Measurements from ENCODE around the gene ACO2. TPM values are rescaled to one million over a fixed set of nuclear protein-coding genes. Genes with fewer than 3 reads are reported as not detected.

Gene ACO2
- total and polyA plus RNA-seq, 2 of the 13 experiments (the other 11 are each of a cell fraction or from before 2014, with no cell fraction given), result 19.2 to 45.6 TPM

- TF ChIP-seq ZBTB40 (IDR thresholded peaks at IDR 0.05), result no peak
- no peak for TF ChIP-seq ZBTB40 (CRISPR knock-in tag; IDR thresholded peaks at IDR 0.05)
- TF ChIP-seq JUNB (CRISPR knock-in tag; IDR thresholded peaks at IDR 0.05; ENCODE audit: borderline replicate concordance), result no peak
- peak; percentile 72 for TF ChIP-seq ZBTB33 (CRISPR knock-in tag; IDR thresholded peaks at IDR 0.05)
- no peak for TF ChIP-seq NR2F1 (CRISPR knock-in tag; IDR thresholded peaks at IDR 0.05)
- TF ChIP-seq SALL2 (CRISPR knock-in tag; IDR thresholded peaks at IDR 0.05), result peak; percentile 64; the same call in 1 of the 2 replicates
- TF ChIP-seq ZNF296 (CRISPR knock-in tag; conservative IDR thresholded peaks at IDR 0.05), result no peak
- TF ChIP-seq PAX8 (CRISPR knock-in tag; IDR thresholded peaks at IDR 0.05; ENCODE audit: borderline replicate concordance), result no peak
- TF ChIP-seq CCDC6 (CRISPR knock-in tag; IDR thresholded peaks at IDR 0.05), result 0 out of 2 replicates have a peak, but pooled peaks have one; percentile 39
- no peak for TF ChIP-seq ZNF546 (CRISPR knock-in tag; conservative IDR thresholded peaks at IDR 0.05)
- peak; percentile 72 for TF ChIP-seq TARDBP (CRISPR knock-in tag; IDR thresholded peaks at IDR 0.05)
- no peak for TF ChIP-seq CSRNP1 (CRISPR knock-in tag; IDR thresholded peaks at IDR 0.05)
- no peak for TF ChIP-seq PLSCR1 (CRISPR knock-in tag; IDR thresholded peaks at IDR 0.05; ENCODE audit: borderline replicate concordance)
- 0 out of 2 replicates have a peak, but pooled peaks have one; percentile 25 for TF ChIP-seq ELF3 (CRISPR knock-in tag; IDR thresholded peaks at IDR 0.05)
- no peak for TF ChIP-seq KAT7 (CRISPR knock-in tag; IDR thresholded peaks at IDR 0.05; ENCODE audit: borderline replicate concordance)
- TF ChIP-seq HOXA3 (CRISPR knock-in tag; IDR thresholded peaks at IDR 0.05), result peak; percentile 48; the same call in 1 of the 2 replicates
- peak; percentile 66 for TF ChIP-seq TBX2 (CRISPR knock-in tag; IDR thresholded peaks at IDR 0.05; ENCODE audit: borderline replicate concordance)
These were observed 108.0 kb downstream of the ACO2 start (continued) for GRCh38 chr22:41576877-41577276.

Data from HepG2 (cell line).